Kidney (tissue), 14 donors: ENCODE measurements around the gene SFTPB. TPM values are rescaled to one million over a fixed set of nuclear protein-coding genes. Genes with fewer than 3 reads are reported as not detected.

Experiments
- DNase-seq, 5 donors: peaks; one replicate each; pipeline ENCODE4 v3.0.0-alpha.2; 2013 to 2020
- FAIRE-seq: peaks from 2 replicates; lab custom pipeline; 2012; peaks lifted over from hg19 to GRCh38; lab: Jason Lieb, UNC
- H3K27ac ChIP-seq, 2 donors: one replicate each; pipeline ENCODE4 v1.7.0; 2013; ENCODE audit warnings: low read depth in 2 of 2, low read length in 2 of 2, inconsistent platforms in 1 of 2
- H3K27me3 ChIP-seq: one replicate; pipeline ENCODE4 v1.7.1; 2013; ENCODE audit warnings: low read length, inconsistent platforms; ENCODE audit not compliant: control insufficient read depth, insufficient read depth
- H3K36me3 ChIP-seq, 3 donors: one replicate each; pipeline versions ENCODE4 v1.7.0 to v1.7.1; 2013; ENCODE audit warnings: low read length in 3 of 3, control low read depth in 1 of 3, inconsistent platforms in 1 of 3; ENCODE audit not compliant: insufficient read depth in 3 of 3, control insufficient read depth in 2 of 3
- H3K4me1 ChIP-seq, 3 donors: one replicate each; pipeline versions ENCODE4 v1.7.0 to v1.7.1; 2013; ENCODE audit warnings: low read length in 3 of 3, inconsistent platforms in 1 of 3, low read depth in 1 of 3; ENCODE audit not compliant: control insufficient read depth in 2 of 3, insufficient read depth in 2 of 3
- H3K4me3 ChIP-seq, 3 donors: one replicate each; pipeline versions ENCODE4 v1.7.0 to v1.8.1; 2013; ENCODE audit warnings: low read length in 3 of 3, control low read depth in 1 of 3, inconsistent platforms in 1 of 3
- H3K9ac ChIP-seq, 3 donors: one replicate each; pipeline versions ENCODE4 v1.7.0 to v1.7.1; 2013; ENCODE audit warnings: low read length in 3 of 3, control low read depth in 1 of 3, inconsistent platforms in 1 of 3
- H3K9me3 ChIP-seq, 3 donors: one replicate each; pipeline versions ENCODE4 v1.7.0 to v1.7.1; 2013; ENCODE audit warnings: low read length in 3 of 3, control low read depth in 1 of 3, inconsistent platforms in 1 of 3; ENCODE audit not compliant: control insufficient read depth in 2 of 3, insufficient read depth in 1 of 3
- CTCF ChIP-seq: IDR thresholded peaks from 3 replicates; pipeline ENCODE4 v1.5.1; 2012; ENCODE audit warnings: mild to moderate bottlenecking, moderate library complexity, borderline replicate concordance; ENCODE audit not compliant: insufficient read depth; ENCODE audit errors: extremely low read depth
- intact Hi-C: fragments of 100-400 bp; cut with DNase I; formaldehyde crosslinking; loops from one replicate; pipeline ENCODE4 v1.11.1; 2022
- polyA plus RNA-seq: library from polyadenylated mRNA; stranded (reverse); fragments of 350-450 nt; fragmentation: Illumina TruSeq; extraction: RNeasy Lipid Tissue Mini Kit (QIAGEN cat#74804); gene quantifications from one replicate; pipeline ENCODE4 v1.2.3, GENCODE V29; 2014; ENCODE audit warnings: low read depth, low replicate concordance; ENCODE audit not compliant: insufficient read depth
- total RNA-seq: library from RNA; stranded (reverse); fragmentation: NEBNext Ultra II Directional; extraction: Animal tissue kit (Norgen Biotek cat#: 25700); gene quantifications from one replicate; pipeline ENCODE4 v1.2.1, GENCODE V29; 2021
- donor health status: control.
- donor health status: control.
- donor health status: control.
- donor health status: control.
- donor health status: control.
- donor health status: DM: yes; HTN: yes; CAD: no.
- donor health status: Normal renal cell carcinoma (clear cell type).

Gene SFTPB
- total and polyA plus RNA-seq, 2 donors from 2014 or later: 0.92 to 1.3 TPM

GRCh38 chr2:85680707-85681371 lies 12.8 kb upstream of the SFTPB start:
- no peak overlapping the region for H3K4me3 ChIP-seq
- DNase-seq (no peak), FAIRE-seq (no peak)
- no peak for TF ChIP-seq CTCF
- H3K36me3 ChIP-seq: no peaks in the 10 kb centered on the region
- no peak overlapping the region for H3K27ac ChIP-seq
- no peak overlapping the region for H3K9ac ChIP-seq
- intact Hi-C loops: no loop called here
- no peaks in the 10 kb centered on the region for H3K9me3 ChIP-seq
- peaks cover 0 to 6% (median 4%) of the 10 kb centered on the region in 3 donors for H3K4me1 ChIP-seq
- H3K27me3 ChIP-seq: no peaks in the 10 kb centered on the region

GRCh38 chr2:85678794-85679672 lies 11.0 kb upstream of the SFTPB start:
- TF ChIP-seq CTCF: peak; percentile 99
- no peaks in the 10 kb centered on the region for H3K9me3 ChIP-seq
- peak overlapping the region in 1 of 3 donors; percentile 12 for H3K4me3 ChIP-seq
- FAIRE-seq (no peak), DNase-seq (peak; percentile 74 to 95 (median 83))
- H3K4me1 ChIP-seq: peaks cover 0 to 6% (median 4%) of the 10 kb centered on the region in 3 donors
- H3K27me3 ChIP-seq: no peaks in the 10 kb centered on the region
- intact Hi-C loops: no loop called here
- H3K9ac ChIP-seq: peak overlapping the region in 1 of 3 donors; percentile 33
- H3K36me3 ChIP-seq: no peaks in the 10 kb centered on the region
- H3K27ac ChIP-seq: no peak overlapping the region

GRCh38 chr2:85678377-85678776 lies 10.4 kb upstream of the SFTPB start:
- no peaks in the 10 kb centered on the region for H3K27me3 ChIP-seq
- FAIRE-seq (no peak), DNase-seq (no peak)
- H3K27ac ChIP-seq: no peak overlapping the region
- intact Hi-C loops: no loop called here
- H3K4me1 ChIP-seq: peaks cover 0 to 6% (median 4%) of the 10 kb centered on the region in 3 donors
- no peak for TF ChIP-seq CTCF
- H3K9ac ChIP-seq: peak overlapping the region in 1 of 3 donors; percentile 33
- no peaks in the 10 kb centered on the region for H3K9me3 ChIP-seq
- H3K36me3 ChIP-seq: no peaks in the 10 kb centered on the region
- no peak overlapping the region for H3K4me3 ChIP-seq
